ENCODE measurements around the gene BRWD1.
A peak's percentile ranks its signal among the peaks of the same experiment; 100 is the strongest.

BRWD1 gene

GRCh38 chr21:39197448-39198233 is 115.8 kb downstream of the BRWD1 start:
- DNase-seq (ENCODE audit: low read depth in 3 of 3): no peak

- no peak for DNase-seq (ENCODE audit: low read depth in 3 of 3)
Observed at GRCh38 chr21:39196838-39197237, 116.6 kb downstream of the BRWD1 start.

- no peak for DNase-seq (ENCODE audit: low read depth in 3 of 3)
Observed at GRCh38 chr21:39196310-39196709, 117.1 kb downstream of the BRWD1 start.

- DNase-seq (ENCODE audit: low read depth in 3 of 3): no peak
Observed at GRCh38 chr21:39193380-39193779, 120.1 kb downstream of the BRWD1 start.

GRCh38 chr21:39189857-39190604 is 123.4 kb downstream of the BRWD1 start:
- DNase-seq (ENCODE audit: low read depth in 3 of 3): no peak

GRCh38 chr21:39188521-39189139 is 124.8 kb downstream of the BRWD1 start:
- DNase-seq (ENCODE audit: low read depth in 3 of 3): no peak

- no peak for DNase-seq (ENCODE audit: low read depth in 3 of 3)
Observed at GRCh38 chr21:39187141-39187540, 126.3 kb downstream of the BRWD1 start.

GRCh38 chr21:39186676-39187075 is 126.8 kb downstream of the BRWD1 start:
- DNase-seq (ENCODE audit: low read depth in 3 of 3): no peak

GRCh38 chr21:39185157-39185556 is 128.3 kb downstream of the BRWD1 start:
- DNase-seq (ENCODE audit: low read depth in 3 of 3): no peak

- DNase-seq (ENCODE audit: low read depth in 3 of 3): no peak
Observed at GRCh38 chr21:39184050-39184980, 129.1 kb downstream of the BRWD1 start.

- peak; percentile 88 to 95 (median 90) for DNase-seq (ENCODE audit: low read depth in 3 of 3)
Observed at GRCh38 chr21:39183272-39184049, 130.0 kb downstream of the BRWD1 start, which contains the start of gene PSMG1. Gene PSMG1, minus strand, starts transcription at chr21:39183451. Its CDS starts 66 bp downstream, at chr21:39183385.

GRCh38 chr21:39182484-39183271 is 130.8 kb downstream of the BRWD1 start:
- DNase-seq (ENCODE audit: low read depth in 3 of 3): peak in 1 of 3 experiments; percentile 7

GRCh38 chr21:39182016-39182415 is 131.4 kb downstream of the BRWD1 start:
- no peak for DNase-seq (ENCODE audit: low read depth in 3 of 3)

- no peak for DNase-seq (ENCODE audit: low read depth in 3 of 3)
Observed at GRCh38 chr21:39181205-39181818, 132.1 kb downstream of the BRWD1 start.

- DNase-seq (ENCODE audit: low read depth in 3 of 3): no peak
Observed at GRCh38 chr21:39180429-39181019, 132.9 kb downstream of the BRWD1 start.

- no peak for DNase-seq (ENCODE audit: low read depth in 3 of 3)
Observed at GRCh38 chr21:39178421-39178820, 135.0 kb downstream of the BRWD1 start.

- no peak for DNase-seq (ENCODE audit: low read depth in 3 of 3)
Observed at GRCh38 chr21:39176271-39176709, 137.1 kb downstream of the BRWD1 start.

- DNase-seq (ENCODE audit: low read depth in 3 of 3): no peak
Observed at GRCh38 chr21:39175665-39176064, 137.8 kb downstream of the BRWD1 start.

- DNase-seq (ENCODE audit: low read depth in 3 of 3): no peak
Observed at GRCh38 chr21:39175154-39175553, 138.3 kb downstream of the BRWD1 start.
